Neuronal stem cell (in vitro differentiated cells): ENCODE results near the gene CHGA.

Experiments
- DNase-seq: peaks from one replicate; pipeline ENCODE4 v3.0.0-alpha.2; 2013; ENCODE audit warnings: low spot score
- H2AFZ ChIP-seq: one replicate; pipeline ENCODE4 v1.6.1; 2013; ENCODE audit warnings: mild to moderate bottlenecking, low read length, inconsistent platforms
- H2AK5ac ChIP-seq: 2 replicates; pipeline ENCODE4 v1.6.1; 2013; ENCODE audit warnings: low read depth, mild to moderate bottlenecking, inconsistent platforms, low read length, moderate library complexity, mixed read lengths
- H2BK120ac ChIP-seq: 2 replicates; pipeline ENCODE4 v1.6.1; 2013; ENCODE audit warnings: low read depth, mild to moderate bottlenecking, inconsistent platforms, low read length, moderate library complexity, mixed read lengths
- H2BK12ac ChIP-seq: one replicate; pipeline ENCODE4 v1.6.1; 2013; ENCODE audit warnings: low read length, inconsistent platforms
- H2BK15ac ChIP-seq: 2 replicates; pipeline ENCODE4 v1.6.1; 2013; ENCODE audit warnings: mild to moderate bottlenecking, low read length, inconsistent platforms, mixed read lengths
- H2BK5ac ChIP-seq: one replicate; pipeline ENCODE4 v1.6.1; 2013; ENCODE audit warnings: inconsistent platforms, mild to moderate bottlenecking, low read length, moderate library complexity
- H3K14ac ChIP-seq: one replicate; pipeline ENCODE4 v1.6.1; 2013; ENCODE audit warnings: low read length, inconsistent platforms
- H3K18ac ChIP-seq: 2 replicates; pipeline ENCODE4 v1.6.1; 2013; ENCODE audit warnings: low read length, inconsistent platforms
- H3K23ac ChIP-seq: 2 replicates; pipeline ENCODE4 v1.6.1; 2013; ENCODE audit warnings: low read depth, mild to moderate bottlenecking, mixed read lengths, low read length, inconsistent platforms; ENCODE audit not compliant: poor library complexity
- H3K27ac ChIP-seq: replicated peaks from 3 replicates; pipeline ENCODE4 v1.5.1; 2013; ENCODE audit warnings: low read length, inconsistent platforms
- H3K27me3 ChIP-seq, 3 experiments: 2 replicates each; pipeline ENCODE4 v1.6.1; 2013; ENCODE audit warnings: low read length in 3 of 3, mild to moderate bottlenecking in 2 of 3, inconsistent platforms in 1 of 3, low read depth in 1 of 3, mixed read lengths in 1 of 3, moderate library complexity in 1 of 3; ENCODE audit not compliant: control insufficient read depth in 3 of 3, insufficient read depth in 3 of 3
- H3K36me3 ChIP-seq, 2 donors: replicated peaks in 1 of 2; 2 replicates each; pipeline ENCODE4 v1.6.1; 2013; ENCODE audit warnings: low read length in 2 of 2; ENCODE audit not compliant: control insufficient read depth in 2 of 2, insufficient read depth in 2 of 2
- H3K4ac ChIP-seq: 2 replicates; pipeline ENCODE4 v1.6.1; 2013; ENCODE audit warnings: inconsistent platforms, mild to moderate bottlenecking, low read length, moderate library complexity
- H3K4me1 ChIP-seq, 2 donors: 1 replicate in 1 of 2; 2 replicates in 1 of 2; pipeline ENCODE4 v1.6.1; 2013; ENCODE audit warnings: low read length in 2 of 2, low read depth in 1 of 2; ENCODE audit not compliant: control insufficient read depth in 2 of 2, insufficient read depth in 1 of 2
- H3K4me2 ChIP-seq: one replicate; pipeline ENCODE4 v1.6.1; 2013; ENCODE audit warnings: mild to moderate bottlenecking, low read length, inconsistent platforms; ENCODE audit not compliant: insufficient read depth, poor library complexity, severe bottlenecking
- H3K4me3 ChIP-seq, 2 donors: 2 replicates each; pipeline ENCODE4 v1.5.1; 2013; ENCODE audit warnings: low read length in 2 of 2, mild to moderate bottlenecking in 2 of 2, inconsistent platforms in 1 of 2, moderate library complexity in 1 of 2
- H3K79me1 ChIP-seq: one replicate; pipeline ENCODE4 v1.6.1; 2013; ENCODE audit warnings: low read depth, mild to moderate bottlenecking, inconsistent platforms, low read length, moderate library complexity
- H3K9ac ChIP-seq: one replicate; pipeline ENCODE4 v1.6.1; 2013; ENCODE audit warnings: mild to moderate bottlenecking, low read depth, low read length, inconsistent platforms; ENCODE audit not compliant: poor library complexity
- H3K9me3 ChIP-seq, 2 donors: replicated peaks in 1 of 2; 2 replicates each; pipeline versions ENCODE3 to v1.6.1; 2013; ENCODE audit warnings: low read length in 2 of 2, mild to moderate bottlenecking in 2 of 2, inconsistent platforms in 1 of 2, low read depth in 1 of 2, mixed read lengths in 1 of 2, moderate library complexity in 1 of 2; ENCODE audit not compliant: control insufficient read depth in 2 of 2, insufficient read depth in 1 of 2
- H4K8ac ChIP-seq: one replicate; pipeline ENCODE4 v1.6.1; 2013; ENCODE audit warnings: low read depth, mild to moderate bottlenecking, inconsistent platforms, low read length, moderate library complexity
- H4K91ac ChIP-seq: one replicate; pipeline ENCODE4 v1.6.1; 2013; ENCODE audit warnings: low read length, low read depth, mild to moderate bottlenecking, inconsistent platforms; ENCODE audit not compliant: poor library complexity
- WGBS, 2 donors: extraction: QIAGEN DNeasy Blood & Tissue Kit; methylation state at CpG; one replicate each; pipeline ENCODE4 v1.1.7; 2013; ENCODE audit warnings: missing lambda C conversion rate in 2 of 2, mixed read lengths in 1 of 2; ENCODE audit not compliant: insufficient read length in 2 of 2, insufficient replicate concordance in 1 of 2; ENCODE audit errors: extremely low coverage in 2 of 2; 5-methylcytosine and 5-hydroxymethylcytosine counted together

Gene CHGA

GRCh38 chr14:92948647-92949046 lies 25.7 kb downstream of the CHGA start:
- H2AK5ac ChIP-seq, result no peak overlapping the region
- H4K91ac ChIP-seq, result no peak overlapping the region
- WGBS, 2 donors, result no CpG with 5 or more reads among the region's 22 CpGs

GRCh38 chr14:92949496-92950192 lies 26.7 kb downstream of the CHGA start:
- Histone ChIP-seq H4K8ac (no peak overlapping the region), H3K18ac (no peak overlapping the region), H3K79me1 (no peaks in the 10 kb centered on the region), H2AK5ac (no peak overlapping the region), H2BK5ac (no peak overlapping the region), H3K4me3 (no peak overlapping the region), H3K27ac (no peak overlapping the region), H3K4me1 (no peaks in the 10 kb centered on the region), H3K4me2 (no peak overlapping the region), H4K91ac (no peak overlapping the region), H3K23ac (peak overlapping the region; percentile 18), H3K27me3 (no peaks in the 10 kb centered on the region), H2BK120ac (no peak overlapping the region), H2BK15ac (no peak overlapping the region), H3K14ac (no peak overlapping the region), H3K9ac (no peak overlapping the region), H3K4ac (no peak overlapping the region), H3K9me3 (no peaks in the 10 kb centered on the region), H2BK12ac (no peak overlapping the region), H3K36me3 (peaks cover 0 to 8% of the 10 kb centered on the region in 2 donors), H2AFZ (no peak overlapping the region)
- no CpG with 5 or more reads among the region's 24 CpGs for WGBS, 2 donors
- no peak for DNase-seq

More at GRCh38 chr14:92948647-92949046, 25.7 kb downstream of the CHGA start:
- Histone ChIP-seq H3K18ac (no peak overlapping the region), H3K14ac (no peak overlapping the region), H3K4ac (no peak overlapping the region), H3K9me3 (no peaks in the 10 kb centered on the region), H2BK12ac (no peak overlapping the region), H2BK120ac (no peak overlapping the region), H3K4me1 (no peaks in the 10 kb centered on the region), H3K23ac (no peak overlapping the region), H3K27ac (no peak overlapping the region), H3K36me3 (peaks cover 0 to 8% of the 10 kb centered on the region in 2 donors), H3K79me1 (no peaks in the 10 kb centered on the region), H2BK15ac (no peak overlapping the region), H4K8ac (no peak overlapping the region), H3K27me3 (no peaks in the 10 kb centered on the region), H3K9ac (no peak overlapping the region), H3K4me3 (no peak overlapping the region), H3K4me2 (no peak overlapping the region), H2BK5ac (no peak overlapping the region), H2AFZ (no peak overlapping the region)
- DNase-seq, result no peak

GRCh38 chr14:92950193-92950540 lies 27.2 kb downstream of the CHGA start:
- no peak overlapping the region for H4K91ac ChIP-seq
- H3K4me2 ChIP-seq, result no peak overlapping the region
- no peak overlapping the region for H3K23ac ChIP-seq
- H3K36me3 ChIP-seq, result peaks cover 0 to 8% of the 10 kb centered on the region in 2 donors
- H3K27ac ChIP-seq, result no peak overlapping the region
- no peaks in the 10 kb centered on the region for H3K27me3 ChIP-seq
- H3K4me1 ChIP-seq, result no peaks in the 10 kb centered on the region
- H3K4me3 ChIP-seq, result no peak overlapping the region
- WGBS, 2 donors, result no CpG with 5 or more reads among the region's 7 CpGs
- no peak overlapping the region for H2BK15ac ChIP-seq
- no peak for DNase-seq
- H2AFZ ChIP-seq, result no peak overlapping the region
- H2BK120ac ChIP-seq, result no peak overlapping the region
- H3K79me1 ChIP-seq, result no peaks in the 10 kb centered on the region
- H3K9me3 ChIP-seq, result no peaks in the 10 kb centered on the region
- H2BK12ac ChIP-seq, result no peak overlapping the region
- no peak overlapping the region for H2BK5ac ChIP-seq
- H3K4ac ChIP-seq, result no peak overlapping the region
- H3K9ac ChIP-seq, result no peak overlapping the region
- H3K18ac ChIP-seq, result no peak overlapping the region
- H3K14ac ChIP-seq, result no peak overlapping the region
- no peak overlapping the region for H4K8ac ChIP-seq
- no peak overlapping the region for H2AK5ac ChIP-seq

- H2BK120ac ChIP-seq, result no peak overlapping the region
- no peak overlapping the region for H3K23ac ChIP-seq
- no peaks in the 10 kb centered on the region for H3K27me3 ChIP-seq
- H2BK15ac ChIP-seq, result no peak overlapping the region
- H3K4ac ChIP-seq, result no peak overlapping the region
- H3K36me3 ChIP-seq, result peaks cover 0 to 8% of the 10 kb centered on the region in 2 donors
- no peak overlapping the region for H3K18ac ChIP-seq
- H2AFZ ChIP-seq, result no peak overlapping the region
- no peak overlapping the region for H3K4me2 ChIP-seq
- H2BK5ac ChIP-seq, result no peak overlapping the region
- no peaks in the 10 kb centered on the region for H3K9me3 ChIP-seq
- H3K4me1 ChIP-seq, result no peaks in the 10 kb centered on the region
- no peak for DNase-seq
- no CpG with 5 or more reads among the region's 6 CpGs for WGBS, 2 donors
- H4K8ac ChIP-seq, result no peak overlapping the region
- H2AK5ac ChIP-seq, result no peak overlapping the region
- no peak overlapping the region for H3K27ac ChIP-seq
- no peak overlapping the region for H2BK12ac ChIP-seq
- no peak overlapping the region for H4K91ac ChIP-seq
- no peaks in the 10 kb centered on the region for H3K79me1 ChIP-seq
- no peak overlapping the region for H3K4me3 ChIP-seq
- H3K14ac ChIP-seq, result no peak overlapping the region
- no peak overlapping the region for H3K9ac ChIP-seq
These were observed 27.8 kb downstream of the CHGA start for GRCh38 chr14:92950773-92951172.
